GM12878 (cell line): ENCODE results near the gene CUL4A. TPM values are rescaled to one million over a fixed set of nuclear protein-coding genes. Genes with fewer than 3 reads are reported as not detected.

Experiments
- ATF2 ChIP-seq: IDR thresholded peaks from 2 replicates; pipeline ENCODE4 v1.6.1; 2012; ENCODE audit warnings: low read length, inconsistent platforms
- ATF7 ChIP-seq: fragments of 450-650 bp; IDR thresholded peaks from 2 replicates; pipeline ENCODE4 v1.6.1; 2016; ENCODE audit warnings: low read depth, mild to moderate bottlenecking
- CBX3 ChIP-seq: fragments of 200-600 bp; sonication (generic); IDR thresholded peaks from 2 replicates; pipeline ENCODE4 v1.6.1; 2016; ENCODE audit warnings: low read depth, borderline replicate concordance
- CEBPZ ChIP-seq: fragments of 150-350 bp; IDR thresholded peaks from 2 replicates; pipeline ENCODE4 v1.6.1; 2016; ENCODE audit warnings: low read depth, low read length
- CTCF ChIP-seq, 3 experiments: IDR thresholded peaks in 2 of 3; conservative IDR thresholded peaks in 1 of 3; 2 replicates each; pipeline ENCODE4 v1.5.1; 2011; ENCODE audit warnings: low read depth in 3 of 3, low read length in 3 of 3, mild to moderate bottlenecking in 3 of 3, control low read depth in 2 of 3, moderate library complexity in 2 of 3, inconsistent platforms in 1 of 3, mixed read lengths in 1 of 3; ENCODE audit not compliant: control insufficient read depth in 2 of 3, insufficient read depth in 1 of 3; ENCODE audit errors: extremely low read depth in 1 of 3
- ESRRA ChIP-seq: IDR thresholded peaks from 2 replicates; pipeline ENCODE4 v1.6.1; 2012; ENCODE audit warnings: mild to moderate bottlenecking, low read length, improper control_type of control experiment
- NBN ChIP-seq: fragments of 450-650 bp; IDR thresholded peaks from 2 replicates; pipeline ENCODE4 v1.6.1; 2016
- NFIC ChIP-seq: IDR thresholded peaks from 2 replicates; pipeline ENCODE4 v1.6.1; 2012; ENCODE audit warnings: low read depth, mild to moderate bottlenecking, inconsistent platforms, low read length, moderate library complexity
- NFYA ChIP-seq: IDR thresholded peaks from 2 replicates; pipeline ENCODE4 v1.6.1; 2011; ENCODE audit warnings: low read depth, mild to moderate bottlenecking, low read length, improper control_type of control experiment, borderline replicate concordance
- NKRF ChIP-seq: fragments of 450-650 bp; conservative IDR thresholded peaks from 2 replicates; pipeline ENCODE4 v1.6.1; 2017; ENCODE audit warnings: mild to moderate bottlenecking, moderate library complexity
- PAX5 ChIP-seq: IDR thresholded peaks from 2 replicates; pipeline ENCODE4 v1.6.1; 2011; ENCODE audit warnings: low read depth, low read length, borderline replicate concordance
- POU2F2 ChIP-seq: IDR thresholded peaks from 3 replicates; pipeline ENCODE4 v1.6.1; 2011; ENCODE audit warnings: low read depth, mild to moderate bottlenecking, low read length, borderline replicate concordance
- SMAD1 ChIP-seq: fragments of 450-650 bp; IDR thresholded peaks from 2 replicates; pipeline ENCODE4 v1.6.1; 2018; ENCODE audit warnings: mild to moderate bottlenecking, low read depth; ENCODE audit not compliant: partially characterized antibody
- SREBF2 ChIP-seq: IDR thresholded peaks from 2 replicates; pipeline ENCODE4 v1.6.1; 2012; ENCODE audit warnings: mild to moderate bottlenecking, low read length
- ZBTB11 ChIP-seq: fragments of 450-650 bp; formaldehyde crosslinking; IDR thresholded peaks from 2 replicates; pipeline ENCODE4 v1.5.0; 2022; ENCODE audit warnings: mild to moderate bottlenecking, missing genetic modification characterization
- polyA plus RNA-seq, 11 experiments: library from polyadenylated mRNA; depleted of rRNA in 4 of 11; unstranded in 6 of 11; stranded (reverse) in 5 of 11; fragments of >200 nt; fragmentation: Nextera tagmentation in 4 of 11; fragmentation: Illumina TruSeq in 1 of 11; extraction: Ambion mirVana in 4 of 11; extraction: Trizol in 1 of 11; gene quantifications; 1 replicate in 1 of 11; 2 replicates in 10 of 11; pipeline versions ENCODE4 v1.2.1 to v1.2.3, GENCODE V29; 2011 to 2016; ENCODE audit warnings: inconsistent platforms in 2 of 11, missing spikeins in 2 of 11, low read depth in 1 of 11
- total RNA-seq, 4 experiments: library from RNA; depleted of rRNA in 3 of 4; stranded (reverse); fragments of >200 nt in 3 of 4; fragmentation: Illumina TruSeq in 1 of 4; extraction: Trizol in 1 of 4; gene quantifications; 2 replicates each; pipeline versions ENCODE4 v1.2.1 to v1.2.3, GENCODE V29; 2013 to 2021

Gene CUL4A
- total and polyA plus RNA-seq, 10 of the 15 experiments (the other 5 are each of a cell fraction or from before 2014, with no cell fraction given), result 19.7 to 74.3 (median 55.6) TPM

GRCh38 chr13:113208421-113209335 lies 735 bp upstream of the CUL4A start, which contains the start of gene PCID2 (continued):
- no peak for TF ChIP-seq ATF2
- TF ChIP-seq ESRRA, result peak; percentile 74; the same call in 1 of the 2 replicates
- TF ChIP-seq CTCF (IDR thresholded peaks at IDR 0.05 in 2 of 3, conservative IDR thresholded peaks at IDR 0.05 in 1 of 3; ENCODE audit: control insufficient read depth in 2 of 3, extremely low read depth in 1 of 3, insufficient read depth in 1 of 3, low read depth in 3 of 3, low read length in 3 of 3), result 0 out of 6 replicates have a peak, but pooled peaks of 1 of the 3 experiments have one; percentile 2
- TF ChIP-seq NFYA, result no peak
- no peak for TF ChIP-seq CBX3
- peak; percentile 53; the same call in 1 of the 2 replicates for TF ChIP-seq PAX5
- no peak; the same call in 1 of the 2 replicates for TF ChIP-seq NFIC
- peak; percentile 40 for TF ChIP-seq NKRF
- no peak for TF ChIP-seq CEBPZ
- TF ChIP-seq SREBF2, result no peak
- TF ChIP-seq SMAD1, result no peak
- TF ChIP-seq ATF7, result peak; percentile 39
- TF ChIP-seq ZBTB11 (CRISPR knock-in tag), result peak; percentile 100
- peak; percentile 88; the same call in 2 of the 3 replicates for TF ChIP-seq POU2F2
- peak; percentile 92 for TF ChIP-seq NBN
